ENCODE results near the gene FGFR1OP2.
"Not testable (repeated sequence)": the region's sequence is repeated elsewhere in the genome, so short reads cannot be mapped to it uniquely, and the experiment has no call there.

FGFR1OP2 gene

DNA sequence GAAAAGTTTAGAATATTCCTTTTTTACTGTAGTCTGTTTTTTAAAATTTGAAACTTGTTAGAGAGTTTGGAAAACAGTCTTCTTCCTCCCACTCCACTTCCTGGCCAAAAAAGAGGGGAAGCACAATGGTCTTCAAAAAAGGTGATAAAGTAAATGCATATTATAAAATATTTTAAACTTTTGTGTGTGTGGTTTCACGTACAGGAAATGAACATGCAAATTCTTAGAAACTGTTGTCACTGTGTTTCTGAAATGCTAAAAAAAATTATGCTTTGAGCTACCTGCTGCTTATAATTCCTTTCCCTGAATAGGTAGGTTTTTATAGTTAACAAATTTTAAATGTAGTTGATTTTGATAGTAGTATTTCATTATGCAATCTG, 2.9 kb downstream of the FGFR1OP2 start:
- DNase-seq (ENCODE audit: low spot score) = peak; percentile 58

DNA sequence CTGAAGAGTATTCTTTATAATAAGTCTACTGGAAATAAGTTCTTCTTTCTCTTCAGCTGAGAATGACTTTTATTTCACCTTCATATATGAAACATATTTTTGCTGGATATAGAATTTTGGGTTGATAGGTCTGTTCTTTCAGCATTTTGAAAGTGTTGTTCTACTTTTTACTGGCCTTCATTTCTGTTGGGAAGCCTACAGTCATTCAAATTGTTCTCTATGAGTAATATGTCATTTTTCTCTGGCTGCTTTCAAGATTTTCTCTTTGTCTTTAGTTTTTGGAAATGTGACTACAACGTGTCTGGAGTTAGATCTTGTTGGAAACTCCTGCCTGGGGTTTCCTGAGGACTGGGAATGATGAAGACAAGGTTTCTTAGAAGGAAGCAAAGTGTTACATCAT, 10.0 kb downstream of the FGFR1OP2 start:
- DNase-seq (ENCODE audit: low spot score) = no peak

GRCh38 chr12:26953447-26953846, 15.2 kb downstream of the FGFR1OP2 start:
- DNase-seq (ENCODE audit: low spot score) = no peak

- DNase-seq (ENCODE audit: low spot score) = no peak
Observed at GRCh38 chr12:26954027-26954426, 15.8 kb downstream of the FGFR1OP2 start.

GRCh38 chr12:26961391-26961790, 23.1 kb downstream of the FGFR1OP2 start:
- not testable (repeated sequence) for DNase-seq (ENCODE audit: low spot score)

DNA sequence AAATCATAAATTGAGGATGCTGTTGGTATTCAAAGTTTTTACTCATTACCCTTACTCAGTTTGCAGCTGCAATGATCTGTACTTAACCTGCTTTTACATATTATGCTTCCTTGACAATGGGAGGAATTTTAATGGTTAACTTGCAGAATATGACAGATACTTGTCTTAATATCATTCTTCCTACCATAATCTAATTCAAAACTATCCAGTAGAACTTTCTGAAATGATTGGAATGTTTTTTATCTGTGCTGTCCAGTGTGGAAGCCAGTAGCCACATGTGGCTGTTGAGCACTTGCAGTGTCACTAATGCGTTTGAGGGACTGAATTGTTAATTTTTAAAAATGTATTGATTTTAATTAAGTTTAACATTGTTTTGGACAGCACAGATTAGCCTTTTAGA, 23.5 kb downstream of the FGFR1OP2 start:
- no peak for DNase-seq (ENCODE audit: low spot score)

DNA sequence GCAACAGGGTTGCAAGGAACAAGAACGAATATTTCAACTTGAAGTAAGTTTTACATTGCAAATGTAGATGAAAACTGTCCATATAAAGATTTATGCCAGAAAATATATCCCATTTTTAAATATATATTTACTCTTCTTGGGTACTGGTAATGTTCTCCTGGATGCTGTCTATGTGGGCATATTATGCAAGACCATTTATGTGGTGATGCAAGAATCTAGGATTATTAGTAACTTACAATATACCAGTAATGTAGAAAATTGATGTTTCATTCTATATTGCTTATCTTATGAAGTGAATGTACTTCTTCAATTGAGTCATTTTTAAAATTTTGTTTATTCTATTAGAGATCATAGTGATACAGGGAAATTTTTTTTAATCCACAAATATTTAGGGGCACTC, 25.1 kb downstream of the FGFR1OP2 start:
- no peak for DNase-seq (ENCODE audit: low spot score)

GRCh38 chr12:26966842-26967241, 28.6 kb downstream of the FGFR1OP2 start:
- DNase-seq (ENCODE audit: low spot score) = no peak

DNA sequence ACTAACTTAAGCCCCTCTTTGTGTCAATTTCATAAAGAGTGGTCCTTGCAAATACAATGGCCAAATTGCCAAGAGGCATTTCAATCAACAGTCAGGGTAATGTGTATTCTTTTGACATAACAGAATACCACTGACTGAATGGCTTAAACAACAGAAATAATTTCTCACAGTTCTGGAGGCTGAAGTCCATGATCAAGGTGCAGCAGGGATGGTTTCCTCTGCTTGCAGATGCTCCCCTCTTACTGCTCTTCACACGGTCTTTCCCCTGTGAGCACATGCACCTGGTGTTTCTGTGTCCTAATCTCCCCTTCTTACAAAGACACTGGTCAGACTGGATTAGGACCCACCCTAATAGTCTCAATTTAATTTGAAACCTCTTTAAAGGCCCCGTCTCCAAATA, 31.9 kb downstream of the FGFR1OP2 start:
- DNase-seq (ENCODE audit: low spot score) = no peak

- DNase-seq (ENCODE audit: low spot score) = peak; percentile 31
Observed at GRCh38 chr12:26971963-26972362, 33.7 kb downstream of the FGFR1OP2 start.

DNA sequence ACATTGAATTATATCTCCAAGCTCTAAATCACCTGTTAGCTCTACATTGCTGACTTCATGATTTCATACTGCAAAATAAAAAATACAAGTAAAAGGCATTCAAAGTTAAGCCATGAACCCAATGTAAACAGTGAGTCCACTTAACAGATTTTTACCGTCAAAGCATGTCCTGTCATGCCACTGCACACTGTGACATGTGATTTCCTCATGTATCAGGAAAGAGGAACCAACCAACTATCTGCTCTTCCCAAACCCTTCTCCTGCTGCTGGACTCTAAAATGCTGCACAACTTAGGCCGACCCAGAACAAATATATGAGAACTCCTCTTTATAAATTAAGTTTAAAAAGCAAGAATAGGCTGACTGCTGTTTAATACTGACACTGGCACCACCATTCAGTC, 38.4 kb downstream of the FGFR1OP2 start:
- DNase-seq (ENCODE audit: low spot score) = no peak

DNA sequence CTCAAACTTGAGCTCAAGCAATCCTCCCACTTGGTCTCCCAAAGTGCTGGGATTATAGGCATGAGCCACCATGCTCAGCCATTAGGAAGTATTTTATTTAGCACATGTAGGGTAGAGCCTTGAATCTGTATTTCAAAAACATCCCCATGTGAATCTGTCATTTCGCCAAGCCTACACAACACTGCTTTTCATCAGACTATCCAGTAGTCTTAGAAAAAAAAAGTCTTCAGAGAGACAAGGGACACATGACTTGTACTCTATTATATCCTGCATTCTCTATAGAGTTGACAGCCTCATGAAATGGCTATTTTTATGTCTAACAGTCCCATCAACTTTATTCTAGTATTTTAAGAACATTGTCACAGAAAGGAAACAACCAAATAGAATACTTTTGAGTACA, 40.5 kb downstream of the FGFR1OP2 start:
- DNase-seq (ENCODE audit: low spot score) = no peak

DNA sequence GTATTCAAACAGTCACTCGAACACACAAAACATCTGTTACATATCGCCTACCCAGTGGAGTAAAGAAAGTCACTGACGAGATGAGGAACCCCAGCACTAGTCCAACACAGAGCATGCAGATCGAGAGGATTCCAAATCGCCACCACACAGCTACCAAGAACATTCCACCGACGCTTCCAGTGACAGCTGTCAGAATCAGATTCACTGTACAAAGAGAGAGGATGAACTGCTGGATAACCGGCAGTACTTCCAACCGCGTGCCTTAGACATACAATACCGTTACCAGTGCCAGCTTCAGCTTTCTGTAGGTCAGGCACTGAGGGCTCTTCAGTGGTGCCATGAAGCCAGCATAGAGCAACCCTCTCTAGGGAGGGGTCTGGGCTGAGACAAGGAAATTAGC, 41.5 kb downstream of the FGFR1OP2 start:
- DNase-seq (ENCODE audit: low spot score) = no peak

- no peak for DNase-seq (ENCODE audit: low spot score)
Observed at GRCh38 chr12:26982866-26983265, 44.6 kb downstream of the FGFR1OP2 start.

- peak; percentile 28 for DNase-seq (ENCODE audit: low spot score)
Observed at GRCh38 chr12:26987634-26988424, 49.6 kb downstream of the FGFR1OP2 start.

GRCh38 chr12:26988703-26989102, 50.4 kb downstream of the FGFR1OP2 start:
- no peak for DNase-seq (ENCODE audit: low spot score)

GRCh38 chr12:26989873-26990272, 51.6 kb downstream of the FGFR1OP2 start:
- DNase-seq (ENCODE audit: low spot score) = no peak

- no peak for DNase-seq (ENCODE audit: low spot score)
Observed at GRCh38 chr12:26991826-26992225, 53.6 kb downstream of the FGFR1OP2 start.

DNA sequence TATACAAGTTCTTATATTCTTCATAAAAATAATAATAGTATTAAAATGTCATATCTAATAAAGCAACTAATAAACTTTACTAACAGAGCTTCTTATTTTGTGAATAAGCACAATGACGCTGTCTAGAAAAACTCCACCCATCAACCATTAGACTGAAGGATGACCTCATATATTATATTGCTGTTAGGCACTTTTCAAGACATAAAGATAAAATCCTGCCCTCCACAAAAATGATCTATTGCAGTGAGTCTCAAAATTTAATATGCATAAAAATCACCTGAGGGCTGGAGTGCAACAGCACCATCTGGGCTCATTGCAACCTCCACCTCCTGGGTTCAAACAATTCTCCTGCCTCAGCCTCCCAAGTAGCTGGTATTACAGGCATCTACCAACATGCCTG, 55.8 kb downstream of the FGFR1OP2 start:
- DNase-seq (ENCODE audit: low spot score) = no peak

DNA sequence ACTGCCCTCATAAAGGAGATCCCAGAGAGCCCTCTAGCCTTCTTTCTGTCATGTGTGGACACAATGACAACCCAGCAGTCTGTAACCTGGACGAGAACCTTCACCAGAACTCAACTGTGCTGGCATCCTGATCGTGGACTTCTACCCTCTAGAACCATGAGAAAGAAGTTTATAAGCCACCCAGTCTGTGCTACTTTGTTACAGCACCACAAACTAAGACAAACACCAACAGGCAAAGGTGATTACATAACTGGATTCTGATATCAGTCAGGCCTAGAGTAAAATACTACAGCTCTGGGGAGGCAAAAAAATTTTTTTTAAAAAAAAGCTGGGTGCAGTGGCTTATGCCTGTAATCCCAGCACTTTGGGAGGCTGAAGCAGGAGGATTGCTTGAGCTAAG, 57.4 kb downstream of the FGFR1OP2 start:
- DNase-seq (ENCODE audit: low spot score) = no peak

DNA sequence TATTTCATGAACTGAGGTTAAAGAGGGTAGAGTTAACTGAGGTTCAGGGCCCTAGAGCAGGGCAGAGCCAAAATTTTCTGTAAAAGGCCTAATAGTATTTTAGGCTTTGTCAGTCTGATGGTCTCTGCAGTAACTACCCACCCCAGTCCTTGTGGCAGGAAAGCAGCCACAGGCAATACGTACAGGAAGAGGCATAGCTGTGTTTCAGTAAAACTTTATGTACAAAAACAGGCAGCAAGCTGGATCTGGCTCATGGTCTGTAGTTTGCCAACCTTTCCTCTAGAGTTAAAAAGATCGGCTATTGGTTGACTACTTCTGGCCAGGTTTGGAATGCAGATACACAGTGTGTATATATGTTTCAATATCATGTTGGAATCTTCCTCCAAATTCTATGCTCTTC, 58.7 kb downstream of the FGFR1OP2 start:
- no peak for DNase-seq (ENCODE audit: low spot score)

DNA sequence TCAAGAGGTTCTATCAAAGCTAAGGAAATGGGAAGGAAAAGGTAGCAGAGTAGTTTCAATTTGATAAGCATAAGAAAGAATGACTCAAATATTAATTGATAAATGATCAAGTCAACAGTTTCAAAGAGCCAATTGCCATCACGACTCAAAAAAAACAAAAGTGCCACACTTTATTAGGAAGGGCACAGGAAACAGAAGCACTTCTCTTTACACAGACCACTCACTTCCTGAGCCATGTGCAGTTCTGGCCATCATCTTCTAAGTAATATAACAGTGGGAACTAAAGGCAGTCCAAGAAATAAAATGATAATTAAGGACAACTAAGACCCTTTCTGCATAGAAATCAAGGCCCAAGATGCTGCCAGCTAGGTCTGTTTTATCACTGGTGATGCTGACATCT, 62.7 kb downstream of the FGFR1OP2 start:
- no peak for DNase-seq (ENCODE audit: low spot score)

- no peak for DNase-seq (ENCODE audit: low spot score)
Observed at GRCh38 chr12:27001663-27002062, 63.4 kb downstream of the FGFR1OP2 start.

GRCh38 chr12:27002141-27002540, 63.9 kb downstream of the FGFR1OP2 start:
- no peak for DNase-seq (ENCODE audit: low spot score)

Measured in NAMALWA (cell line).